GM12875 (cell line): ENCODE data around the gene SCUBE1.
A peak's percentile ranks its signal among the peaks of the same experiment; 100 is the strongest.

Experiments
- H3K4me3 ChIP-seq: one replicate; pipeline ENCODE4 v1.5.1; 2011; ENCODE audit warnings: low read depth, low read length, control low read depth
- CTCF ChIP-seq: IDR thresholded peaks from 2 replicates; pipeline ENCODE4 v1.5.1; 2011; ENCODE audit warnings: low read depth, mild to moderate bottlenecking, control low read depth, inconsistent platforms, low read length, moderate library complexity, borderline replicate concordance; ENCODE audit not compliant: insufficient read depth

Gene SCUBE1

GRCh38 chr22:43343262-43343669 is at the start of gene SCUBE1:
TSS of gene SCUBE1 (minus strand) at chr22:43343372. CDS start at chr22:43343261, 111 bp downstream.
- no peak within 1 kb of the TSS for H3K4me3 ChIP-seq
- TF ChIP-seq CTCF, result no peak

- TF ChIP-seq CTCF, result no peak
- no peak overlapping the region for H3K4me3 ChIP-seq
Measured at GRCh38 chr22:43392385-43392989, 49.3 kb upstream of the SCUBE1 start.

GRCh38 chr22:43391306-43391705 is 48.1 kb upstream of the SCUBE1 start:
- TF ChIP-seq CTCF, result no peak
- no peak overlapping the region for H3K4me3 ChIP-seq

- no peak overlapping the region for H3K4me3 ChIP-seq
- TF ChIP-seq CTCF, result no peak
Measured at GRCh38 chr22:43390872-43391271, 47.7 kb upstream of the SCUBE1 start.

- H3K4me3 ChIP-seq, result no peak overlapping the region
- TF ChIP-seq CTCF, result no peak
Measured at GRCh38 chr22:43390166-43390565, 47.0 kb upstream of the SCUBE1 start.

GRCh38 chr22:43389227-43389836 is 46.2 kb upstream of the SCUBE1 start:
- no peak for TF ChIP-seq CTCF
- no peak overlapping the region for H3K4me3 ChIP-seq

GRCh38 chr22:43388420-43388851 is 45.3 kb upstream of the SCUBE1 start:
- no peak overlapping the region for H3K4me3 ChIP-seq
- peak; percentile 99 for TF ChIP-seq CTCF
